Measurements from ENCODE around the gene CFAP119. TPM values are rescaled to one million over a fixed set of nuclear protein-coding genes. Genes with fewer than 3 reads are reported as not detected.

The CFAP119 gene
- total RNA-seq, 4 donors from 2014 or later = 3.7 to 12.6 (median 8.2) TPM

DNA sequence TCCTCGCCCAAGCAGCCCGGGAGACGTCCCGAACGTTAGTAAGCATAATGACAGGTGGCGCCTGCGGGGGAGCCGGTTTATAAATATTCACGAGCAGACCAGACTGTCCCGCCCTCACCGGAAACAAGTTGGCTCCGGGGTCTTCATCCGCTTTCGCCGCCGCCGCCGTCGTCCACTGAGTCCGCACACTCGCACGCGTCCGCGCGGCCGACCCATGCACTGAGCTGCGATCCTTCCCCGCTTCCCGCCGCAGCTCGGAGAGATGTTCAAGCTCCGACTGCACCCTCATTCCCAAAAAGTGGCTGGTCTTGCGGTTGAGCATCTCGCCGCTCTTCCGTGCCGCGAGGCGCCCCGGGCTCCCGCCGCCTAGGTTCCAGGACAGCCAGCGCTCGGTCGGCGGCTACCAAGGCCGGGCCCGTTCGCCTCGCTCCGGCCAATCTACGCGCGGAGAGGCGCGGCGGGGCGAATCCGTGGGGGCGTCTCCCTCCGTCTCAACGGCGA is 385 bp downstream of the CFAP119 start:
- Histone ChIP-seq H3K4me1 (peaks cover 3 to 35% (median 17%) of the 10 kb centered on the region in 4 donors), H3K36me3 (peaks cover 15 to 65% (median 23%) of the 10 kb centered on the region in 3 donors), H3K27me3 (no peaks in the 10 kb centered on the region), H3K4me3 (peak overlapping the region; percentile 54 to 93 (median 76)), H3K27ac (peak overlapping the region in 2 of 4 donors; percentile 49 to 98), H3K9me3 (no peaks in the 10 kb centered on the region)
- 1% methylated on average over 24 to 54 of the region's 64 CpGs for WGBS, 2 donors
- TF ChIP-seq, protein P1, sequence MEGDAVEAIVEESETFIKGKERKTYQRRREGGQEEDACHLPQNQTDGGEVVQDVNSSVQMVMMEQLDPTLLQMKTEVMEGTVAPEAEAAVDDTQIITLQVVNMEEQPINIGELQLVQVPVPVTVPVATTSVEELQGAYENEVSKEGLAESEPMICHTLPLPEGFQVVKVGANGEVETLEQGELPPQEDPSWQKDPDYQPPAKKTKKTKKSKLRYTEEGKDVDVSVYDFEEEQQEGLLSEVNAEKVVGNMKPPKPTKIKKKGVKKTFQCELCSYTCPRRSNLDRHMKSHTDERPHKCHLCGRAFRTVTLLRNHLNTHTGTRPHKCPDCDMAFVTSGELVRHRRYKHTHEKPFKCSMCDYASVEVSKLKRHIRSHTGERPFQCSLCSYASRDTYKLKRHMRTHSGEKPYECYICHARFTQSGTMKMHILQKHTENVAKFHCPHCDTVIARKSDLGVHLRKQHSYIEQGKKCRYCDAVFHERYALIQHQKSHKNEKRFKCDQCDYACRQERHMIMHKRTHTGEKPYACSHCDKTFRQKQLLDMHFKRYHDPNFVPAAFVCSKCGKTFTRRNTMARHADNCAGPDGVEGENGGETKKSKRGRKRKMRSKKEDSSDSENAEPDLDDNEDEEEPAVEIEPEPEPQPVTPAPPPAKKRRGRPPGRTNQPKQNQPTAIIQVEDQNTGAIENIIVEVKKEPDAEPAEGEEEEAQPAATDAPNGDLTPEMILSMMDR (IDR thresholded peaks at IDR 0.05) = no peak
- DNase-seq (ENCODE audit: low spot score in 2 of 2) = no peak

DNA sequence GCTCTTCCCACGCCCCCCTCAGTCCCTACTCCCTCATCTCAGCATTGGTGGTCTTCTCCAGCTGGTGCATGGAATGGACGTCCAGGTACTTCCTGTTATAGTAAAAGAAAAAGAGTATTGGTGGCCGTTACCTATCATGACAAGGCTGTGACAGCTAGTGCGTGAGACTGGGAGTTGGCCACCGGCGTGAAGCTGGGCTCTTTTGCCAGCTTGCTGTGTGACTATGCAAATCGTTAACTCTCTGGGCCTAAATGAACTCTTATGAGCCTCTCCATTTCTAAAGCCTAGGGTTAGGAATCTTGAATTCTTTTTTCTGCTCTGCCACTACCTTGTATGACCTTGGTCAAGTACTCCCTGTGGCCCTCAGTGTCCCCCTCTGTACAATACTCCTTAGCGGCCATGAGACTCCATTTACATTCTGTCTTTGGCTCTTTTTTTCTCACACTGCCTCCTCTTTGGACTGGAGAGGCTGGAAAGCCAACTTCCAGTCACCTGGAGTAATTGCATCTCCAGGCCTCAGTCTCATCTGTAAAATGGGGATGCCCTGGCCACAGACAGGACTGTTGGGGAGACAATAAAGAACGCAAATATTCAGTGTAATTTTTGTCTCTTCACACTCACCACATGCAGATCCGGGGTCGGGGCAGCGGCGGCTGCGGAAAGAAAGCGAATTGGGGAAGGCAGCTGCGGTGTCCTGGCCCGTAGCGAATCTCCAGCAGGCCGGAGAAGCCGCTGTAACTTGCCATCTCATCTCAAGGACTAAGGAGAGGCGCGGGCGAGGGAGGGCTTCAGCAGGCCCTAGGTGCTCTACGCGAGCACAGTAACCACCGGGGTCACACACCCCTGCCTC is 1.1 kb downstream of the CFAP119 start:
- TF ChIP-seq POLR2A (IDR thresholded peaks at IDR 0.05) (no peak), EP300 (IDR thresholded peaks at IDR 0.05) (no peak)
- TF ChIP-seq, protein P1 (IDR thresholded peaks at IDR 0.05) = no peak
- peak overlapping the region in 1 of 4 donors; percentile 98 for H3K27ac ChIP-seq
- WGBS, 2 donors = 24 to 27% methylated on average over 23 to 26 of the region's 26 CpGs

DNA sequence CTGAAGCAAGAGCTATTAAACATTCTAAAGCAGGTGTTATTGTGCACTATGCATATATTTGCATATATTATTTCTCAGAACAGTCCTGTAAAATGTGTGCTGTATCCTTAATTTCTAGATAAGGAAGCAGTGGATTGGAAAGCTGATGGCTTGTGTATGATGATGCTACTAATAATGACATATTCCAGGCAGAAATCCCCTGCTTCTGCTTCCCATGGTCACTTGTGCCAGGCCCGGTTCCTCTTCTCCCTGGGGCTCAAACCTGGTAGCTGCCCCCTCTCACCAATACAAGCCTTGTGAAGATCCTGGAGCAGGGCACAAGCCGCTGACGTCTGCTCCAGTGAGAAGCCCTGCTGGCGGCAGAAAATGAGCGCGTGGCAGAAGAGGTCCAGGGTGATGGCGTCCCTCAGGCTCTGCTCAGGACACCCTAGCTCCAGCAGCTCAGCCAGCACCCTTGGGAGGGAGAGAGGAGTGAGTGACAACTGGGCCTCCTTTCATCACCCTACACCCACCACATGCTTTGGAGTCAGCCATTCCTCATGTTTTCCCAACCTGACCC is 1.8 kb downstream of the CFAP119 start:
- no peaks in the 10 kb centered on the region for H3K9me3 ChIP-seq
- H3K27ac ChIP-seq = no peak overlapping the region
- no peaks in the 10 kb centered on the region for H3K27me3 ChIP-seq
- H3K36me3 ChIP-seq = peaks cover 11 to 65% (median 12%) of the 10 kb centered on the region in 3 donors
- TF ChIP-seq EP300 (IDR thresholded peaks at IDR 0.05) (no peak), POLR2A (IDR thresholded peaks at IDR 0.05) (no peak)
- TF ChIP-seq, protein P1 (IDR thresholded peaks at IDR 0.05) = no peak
- H3K4me1 ChIP-seq = peaks cover 3 to 35% (median 17%) of the 10 kb centered on the region in 4 donors
- DNase-seq (ENCODE audit: low spot score in 2 of 2) = no peak
- H3K4me3 ChIP-seq = no peak overlapping the region
- WGBS, 2 donors = 84 to 85% methylated on average over 7 of the region's 7 CpGs

More for the DNA sequence above, 1.1 kb downstream of the CFAP119 start:
- no peaks in the 10 kb centered on the region for H3K27me3 ChIP-seq
- H3K4me3 ChIP-seq = peak overlapping the region; percentile 54 to 93 (median 76)
- H3K9me3 ChIP-seq = no peaks in the 10 kb centered on the region
- DNase-seq (ENCODE audit: low spot score in 2 of 2) = no peak
- H3K4me1 ChIP-seq = peaks cover 3 to 35% (median 17%) of the 10 kb centered on the region in 4 donors
- H3K36me3 ChIP-seq = peaks cover 13 to 65% (median 16%) of the 10 kb centered on the region in 3 donors

DNA sequence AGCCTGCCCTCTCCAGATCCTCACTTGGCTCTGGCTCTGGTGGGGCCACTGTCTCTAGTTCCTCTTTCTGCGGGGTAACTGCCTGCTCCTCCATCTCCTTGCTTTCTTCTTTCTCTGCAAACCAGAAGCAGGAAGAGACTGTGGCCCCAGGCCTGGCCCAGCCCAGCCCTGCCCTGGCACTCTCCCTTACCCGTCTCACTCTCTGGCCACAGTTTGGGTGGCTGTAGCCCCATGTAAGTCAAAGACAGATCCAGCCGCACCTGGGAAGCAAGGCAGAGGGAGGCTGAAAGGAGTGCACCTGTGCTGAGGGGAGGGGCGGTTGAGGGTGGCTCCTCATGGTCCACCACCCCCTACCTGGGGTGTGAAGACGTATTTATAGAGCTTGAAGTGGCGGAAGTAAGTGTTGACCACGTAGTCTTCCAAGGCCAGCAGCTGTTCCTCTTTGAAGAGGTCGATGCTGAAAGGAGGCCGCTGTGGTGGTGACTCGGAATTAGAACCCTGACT is 2.8 kb downstream of the CFAP119 start:
- peaks cover 3 to 29% (median 17%) of the 10 kb centered on the region in 4 donors for H3K4me1 ChIP-seq
- no peak overlapping the region for H3K4me3 ChIP-seq
- H3K36me3 ChIP-seq = peaks cover under 1 to 65% (median 1%) of the 10 kb centered on the region in 3 donors
- no peak for DNase-seq (ENCODE audit: low spot score in 2 of 2)
- TF ChIP-seq POLR2A (IDR thresholded peaks at IDR 0.05) = no peak
- TF ChIP-seq, protein P1 (IDR thresholded peaks at IDR 0.05) = no peak
- TF ChIP-seq EP300 (IDR thresholded peaks at IDR 0.05) = no peak
- H3K9me3 ChIP-seq = no peaks in the 10 kb centered on the region
- no peaks in the 10 kb centered on the region for H3K27me3 ChIP-seq
- 79 to 87% methylated on average over 10 of the region's 10 CpGs for WGBS, 2 donors
- peak overlapping the region in 1 of 4 donors; percentile 63 for H3K27ac ChIP-seq

Measured in tibial nerve (tissue), 4 donors.